ENCODE data around the gene MBNL2. TPM values are rescaled to one million over a fixed set of nuclear protein-coding genes. Genes with fewer than 3 reads are reported as not detected.

Gene MBNL2
- total RNA-seq, 2 experiments from 2014 or later: 16.8 to 18.8 TPM

DNA sequence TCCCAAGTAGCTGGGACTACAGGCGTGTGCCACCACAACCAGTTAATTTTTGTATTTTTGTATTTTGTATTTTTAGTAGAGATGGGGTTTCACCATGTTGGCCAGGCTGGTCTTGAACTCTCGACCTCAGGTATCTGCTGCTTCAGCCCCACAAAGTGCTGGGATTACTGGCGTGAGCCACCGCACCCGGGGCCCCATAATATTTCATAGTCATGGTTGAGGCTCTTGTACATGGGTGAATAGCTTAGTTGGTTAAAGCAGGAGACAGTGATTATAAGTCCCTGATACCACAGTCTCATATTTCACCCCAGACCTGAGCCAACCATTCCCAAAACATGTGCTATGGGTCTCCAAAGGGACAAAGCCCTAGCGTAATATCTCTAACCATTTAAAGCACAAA lies 26.1 kb downstream of the MBNL2 start:
- no peak overlapping the region for H3K27ac Mint-ChIP-seq
- intact Hi-C loops (cut with micrococcal nuclease): no loop called here
- H3K9me3 Mint-ChIP-seq: no peaks in the 10 kb centered on the region
- peaks cover 16% of the 10 kb centered on the region for H3K4me1 Mint-ChIP-seq (ENCODE audit: low read depth)
- H3K36me3 Mint-ChIP-seq (ENCODE audit: low read depth): peaks cover 2% of the 10 kb centered on the region
- H3K27me3 Mint-ChIP-seq (ENCODE audit: low read depth): no peaks in the 10 kb centered on the region
- no peak for DNase-seq
- no peak overlapping the region for H3K4me3 Mint-ChIP-seq
- CTCF ChIA-PET: no interaction called here

GRCh38 chr13:97249093-97249795 lies 27.1 kb downstream of the MBNL2 start:
- Mint-ChIP-seq H3K27me3 (ENCODE audit: low read depth) (no peaks in the 10 kb centered on the region), H3K4me3 (no peak overlapping the region), H3K4me1 (ENCODE audit: low read depth) (peaks cover 16% of the 10 kb centered on the region), H3K9me3 (no peaks in the 10 kb centered on the region), H3K27ac (no peak overlapping the region), H3K36me3 (ENCODE audit: low read depth) (peaks cover 2% of the 10 kb centered on the region)
- intact Hi-C loops (cut with micrococcal nuclease): no loop called here
- CTCF ChIA-PET: interaction anchor here (0.9 to 1.6 kb wide), 4 partner anchors 8 to 24 kb away, joined by 3 read pairs; no protein-coding TSS in a partner anchor
- no peak for DNase-seq

DNA sequence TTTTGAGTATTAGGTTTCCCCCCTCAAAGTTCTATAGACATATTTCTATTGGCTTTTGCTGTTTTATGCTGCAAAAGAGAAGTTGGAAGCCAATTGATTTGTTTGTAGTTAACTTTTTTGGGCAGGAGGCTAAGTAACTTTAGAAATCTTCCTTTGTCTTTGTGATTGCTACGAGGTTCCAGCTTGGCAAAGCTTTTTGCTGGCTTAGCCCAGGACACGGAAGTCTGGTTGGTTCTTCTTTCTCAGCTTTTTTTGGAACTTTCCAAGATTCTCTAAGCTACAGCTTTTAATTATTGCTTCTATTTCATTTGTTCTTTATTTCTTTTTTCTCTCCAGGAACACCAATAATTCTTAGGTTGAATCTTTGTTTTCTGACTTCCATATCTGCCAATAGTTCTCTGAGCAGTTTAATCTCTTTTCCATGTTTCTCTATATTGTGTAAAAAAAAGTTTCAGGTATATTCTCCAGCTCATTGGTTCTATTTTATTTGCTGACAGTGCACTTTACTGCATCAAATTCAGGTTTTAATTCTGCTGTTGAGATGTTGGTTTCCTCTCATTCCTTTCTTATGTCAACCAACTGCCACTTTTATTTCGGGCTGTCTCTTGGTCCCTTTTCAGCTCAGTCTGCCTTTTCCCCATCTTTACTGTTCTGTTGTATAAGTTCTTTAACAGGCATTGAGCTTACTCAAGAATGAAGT lies 27.8 kb downstream of the MBNL2 start:
- no peak overlapping the region for H3K27ac Mint-ChIP-seq
- intact Hi-C loops (cut with micrococcal nuclease): no loop called here
- no peak overlapping the region for H3K4me3 Mint-ChIP-seq
- H3K27me3 Mint-ChIP-seq (ENCODE audit: low read depth): no peaks in the 10 kb centered on the region
- H3K36me3 Mint-ChIP-seq (ENCODE audit: low read depth): peaks cover 2% of the 10 kb centered on the region
- DNase-seq: no peak
- CTCF ChIA-PET: interaction anchor here (0.9 to 1.6 kb wide), 5 partner anchors 9 to 27 kb away, joined by 3 read pairs; no protein-coding TSS in a partner anchor
- H3K9me3 Mint-ChIP-seq: no peaks in the 10 kb centered on the region
- peaks cover 20% of the 10 kb centered on the region for H3K4me1 Mint-ChIP-seq (ENCODE audit: low read depth)

- H3K36me3 Mint-ChIP-seq (ENCODE audit: low read depth): peaks cover 2% of the 10 kb centered on the region
- H3K9me3 Mint-ChIP-seq: no peaks in the 10 kb centered on the region
- no peaks in the 10 kb centered on the region for H3K27me3 Mint-ChIP-seq (ENCODE audit: low read depth)
- peaks cover 24% of the 10 kb centered on the region for H3K4me1 Mint-ChIP-seq (ENCODE audit: low read depth)
- H3K4me3 Mint-ChIP-seq: no peak overlapping the region
- no peak for DNase-seq
- intact Hi-C loops (cut with micrococcal nuclease): no loop called here
- CTCF ChIA-PET: interaction anchor here (0.6 to 1.6 kb wide), 4 partner anchors 9 to 27 kb away, joined by 3 read pairs; no protein-coding TSS in a partner anchor
- H3K27ac Mint-ChIP-seq: no peak overlapping the region
Observed at GRCh38 chr13:97250560-97250959, 28.4 kb downstream of the MBNL2 start.

GRCh38 chr13:97252735-97253134 lies 30.6 kb downstream of the MBNL2 start:
- DNase-seq: no peak
- Mint-ChIP-seq H3K27me3 (ENCODE audit: low read depth) (no peaks in the 10 kb centered on the region), H3K9me3 (no peaks in the 10 kb centered on the region), H3K4me3 (no peak overlapping the region), H3K36me3 (ENCODE audit: low read depth) (peaks cover 4% of the 10 kb centered on the region), H3K4me1 (ENCODE audit: low read depth) (peaks cover 44% of the 10 kb centered on the region), H3K27ac (no peak overlapping the region)
- CTCF ChIA-PET: interaction anchor here (1.3 kb wide), 1 partner anchor 143 kb away, joined by 4 read pairs; no protein-coding TSS in a partner anchor
- intact Hi-C loops (cut with micrococcal nuclease): no loop called here

DNA sequence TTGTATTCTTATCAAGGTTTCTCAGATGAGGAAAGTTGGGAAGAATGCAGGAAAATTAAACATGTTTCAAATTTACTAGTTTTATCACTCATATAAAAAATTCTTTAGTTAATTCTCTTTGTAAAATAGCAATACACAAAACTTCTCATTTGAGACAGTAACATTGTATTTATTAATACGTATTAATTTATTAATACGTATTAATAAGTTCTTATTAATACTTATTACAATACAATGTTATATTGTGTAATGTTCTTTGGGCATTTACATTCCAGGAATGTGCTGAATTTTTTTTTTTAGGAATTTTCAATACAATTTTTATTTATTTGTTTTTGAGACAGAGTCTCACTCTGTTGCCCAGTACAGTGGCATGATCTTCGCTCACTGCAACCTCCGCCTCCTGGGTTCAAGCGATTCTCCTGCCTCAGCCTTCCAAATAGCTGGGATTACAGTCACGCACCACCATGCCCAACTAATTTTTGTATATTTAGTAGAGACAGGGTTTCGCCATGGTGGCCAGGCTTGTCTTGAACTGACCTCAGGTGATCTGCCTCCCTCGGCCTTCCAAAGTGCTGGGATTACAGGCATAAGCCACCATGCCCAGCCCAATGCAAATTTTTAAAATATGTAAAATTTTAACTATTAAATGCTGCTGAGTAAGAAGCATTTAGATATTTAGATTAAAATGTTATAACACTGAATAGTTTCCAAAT lies 31.6 kb downstream of the MBNL2 start:
- intact Hi-C loops (cut with micrococcal nuclease): no loop called here
- Mint-ChIP-seq H3K27me3 (ENCODE audit: low read depth) (no peaks in the 10 kb centered on the region), H3K4me3 (no peak overlapping the region), H3K27ac (no peak overlapping the region), H3K4me1 (ENCODE audit: low read depth) (peaks cover 51% of the 10 kb centered on the region), H3K9me3 (no peaks in the 10 kb centered on the region), H3K36me3 (ENCODE audit: low read depth) (peaks cover 3% of the 10 kb centered on the region)
- DNase-seq: no peak
- CTCF ChIA-PET: no interaction called here

- Mint-ChIP-seq H3K36me3 (ENCODE audit: low read depth) (peaks cover 5% of the 10 kb centered on the region), H3K4me1 (ENCODE audit: low read depth) (peaks cover 58% of the 10 kb centered on the region), H3K9me3 (no peaks in the 10 kb centered on the region), H3K27ac (no peak overlapping the region), H3K4me3 (no peak overlapping the region), H3K27me3 (ENCODE audit: low read depth) (no peaks in the 10 kb centered on the region)
- DNase-seq: no peak
- CTCF ChIA-PET: interaction anchor here (1.3 kb wide), 1 partner anchor 43 kb away, joined by 3 read pairs; no protein-coding TSS in a partner anchor
- intact Hi-C loops (cut with micrococcal nuclease): no loop called here
Observed at GRCh38 chr13:97254816-97255215, 32.7 kb downstream of the MBNL2 start.

GRCh38 chr13:97255515-97256021 lies 33.4 kb downstream of the MBNL2 start:
- Mint-ChIP-seq H3K27ac (peak overlapping the region; percentile 56), H3K27me3 (ENCODE audit: low read depth) (no peaks in the 10 kb centered on the region), H3K9me3 (no peaks in the 10 kb centered on the region), H3K36me3 (ENCODE audit: low read depth) (peaks cover 5% of the 10 kb centered on the region), H3K4me1 (ENCODE audit: low read depth) (peaks cover 58% of the 10 kb centered on the region), H3K4me3 (peak overlapping the region; percentile 14)
- DNase-seq: no peak
- CTCF ChIA-PET: interaction anchor here (1.3 kb wide), 1 partner anchor 44 kb away, joined by 3 read pairs; no protein-coding TSS in a partner anchor
- intact Hi-C loops (cut with micrococcal nuclease): loop anchor here (1.0 kb wide), 2 partner anchors 29 to 33 kb away; partner anchors contain the start of gene MBNL2

DNA sequence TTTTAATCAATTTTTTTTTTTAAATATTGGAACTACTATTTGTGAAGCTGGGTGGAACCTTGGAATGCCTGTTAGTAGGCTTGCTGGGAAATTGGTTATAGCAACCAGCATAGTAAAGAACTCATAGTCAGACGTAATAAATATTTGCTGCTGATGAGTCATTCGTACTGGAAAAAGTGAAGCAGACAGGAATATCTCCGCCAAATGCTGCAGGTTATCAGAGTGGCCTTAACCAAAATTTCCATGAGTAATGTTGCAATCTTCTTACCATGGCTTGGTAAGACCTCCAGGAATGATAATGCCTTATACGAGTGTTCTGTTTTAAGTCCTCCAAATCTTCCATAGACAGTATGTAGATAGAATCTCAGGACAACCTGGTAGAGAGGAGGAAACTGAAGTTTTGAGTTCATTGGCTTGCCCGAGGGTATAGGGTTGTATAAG lies 34.2 kb downstream of the MBNL2 start:
- no peaks in the 10 kb centered on the region for H3K9me3 Mint-ChIP-seq
- intact Hi-C loops (cut with micrococcal nuclease): loop anchor here (1.0 kb wide), 2 partner anchors 30 to 34 kb away; partner anchors contain the start of gene MBNL2
- peaks cover 60% of the 10 kb centered on the region for H3K4me1 Mint-ChIP-seq (ENCODE audit: low read depth)
- peaks cover 5% of the 10 kb centered on the region for H3K36me3 Mint-ChIP-seq (ENCODE audit: low read depth)
- no peak for DNase-seq
- H3K4me3 Mint-ChIP-seq: no peak overlapping the region
- H3K27ac Mint-ChIP-seq: no peak overlapping the region
- CTCF ChIA-PET: no interaction called here
- no peaks in the 10 kb centered on the region for H3K27me3 Mint-ChIP-seq (ENCODE audit: low read depth)

- H3K27ac Mint-ChIP-seq: no peak overlapping the region
- peaks cover 5% of the 10 kb centered on the region for H3K36me3 Mint-ChIP-seq (ENCODE audit: low read depth)
- intact Hi-C loops (cut with micrococcal nuclease): no loop called here
- H3K4me1 Mint-ChIP-seq (ENCODE audit: low read depth): peaks cover 69% of the 10 kb centered on the region
- no peaks in the 10 kb centered on the region for H3K27me3 Mint-ChIP-seq (ENCODE audit: low read depth)
- no peak overlapping the region for H3K4me3 Mint-ChIP-seq
- no peak for DNase-seq
- CTCF ChIA-PET: interaction anchor here (0.7 to 1.1 kb wide), 3 partner anchors 73 to 402 kb away, joined by 3 to 5 read pairs (median 3); no protein-coding TSS in a partner anchor
- H3K9me3 Mint-ChIP-seq: no peaks in the 10 kb centered on the region
Observed at GRCh38 chr13:97257228-97257755, 35.2 kb downstream of the MBNL2 start.

DNA sequence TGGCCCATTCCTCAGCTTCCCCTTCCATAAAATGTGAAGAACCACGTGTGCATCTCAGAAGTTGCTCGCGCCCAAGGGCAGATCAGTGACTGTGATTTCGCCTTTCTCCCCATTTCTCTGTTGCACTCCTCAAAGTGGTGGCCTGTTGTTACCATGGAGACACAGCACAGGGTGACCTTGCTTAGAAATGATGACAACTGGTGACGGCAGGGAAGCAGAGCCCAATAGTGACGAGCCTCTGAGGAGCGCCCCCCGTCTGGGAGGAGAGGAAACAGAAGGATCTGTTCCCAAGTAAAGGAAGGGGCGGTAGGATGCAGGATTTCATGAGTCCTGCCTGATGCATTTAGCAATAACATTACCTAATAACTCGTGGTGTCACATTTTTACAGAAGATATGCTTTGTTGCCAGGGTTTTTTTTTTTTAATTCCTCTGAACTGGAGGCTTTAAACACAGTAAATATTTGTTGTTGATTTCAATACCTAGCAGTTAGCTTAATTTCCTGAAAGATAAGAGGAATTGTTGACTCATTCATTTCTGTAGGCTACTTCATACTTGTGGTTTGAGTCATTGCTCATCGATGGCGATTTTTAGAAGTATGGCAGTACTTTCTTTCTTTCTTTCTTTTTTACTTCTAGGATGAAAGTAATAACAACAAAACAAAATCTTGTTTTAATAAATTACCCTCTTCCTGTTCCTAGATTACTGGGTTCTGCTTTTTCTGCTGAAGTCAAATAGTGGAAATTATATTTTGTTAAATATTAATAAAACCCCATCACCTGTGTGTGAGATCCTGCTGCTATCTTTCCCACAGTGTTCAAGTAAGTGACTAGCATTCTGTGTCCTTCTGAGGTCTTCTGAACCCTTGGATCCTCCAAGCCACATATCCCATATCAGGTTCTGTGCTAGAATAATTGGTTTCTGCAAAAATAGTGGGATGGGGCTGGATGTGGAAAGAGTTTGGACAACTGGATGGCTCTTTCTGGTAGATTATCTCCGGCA lies 36.0 kb downstream of the MBNL2 start:
- H3K4me1 Mint-ChIP-seq (ENCODE audit: low read depth): peaks cover 74% of the 10 kb centered on the region
- intact Hi-C loops (cut with micrococcal nuclease): loop anchor here (1.0 kb wide), 3 partner anchors 33 to 175 kb away; no protein-coding TSS in a partner anchor
- DNase-seq: no peak

More for the DNA sequence above, 36.0 kb downstream of the MBNL2 start:
- CTCF ChIA-PET: interaction anchor here (0.8 to 1.1 kb wide), 2 partner anchors 74 to 401 kb away, joined by 3 to 5 read pairs; no protein-coding TSS in a partner anchor
- no peak overlapping the region for H3K4me3 Mint-ChIP-seq
- no peaks in the 10 kb centered on the region for H3K27me3 Mint-ChIP-seq (ENCODE audit: low read depth)
- H3K27ac Mint-ChIP-seq: no peak overlapping the region
- H3K9me3 Mint-ChIP-seq: no peaks in the 10 kb centered on the region
- H3K36me3 Mint-ChIP-seq (ENCODE audit: low read depth): peaks cover 8% of the 10 kb centered on the region
